Osteocyte (in vitro differentiated cells): Measurements from ENCODE around the gene CTCF. TPM values are rescaled to one million over a fixed set of nuclear protein-coding genes. Genes with fewer than 3 reads are reported as not detected.
A peak's percentile ranks its signal among the peaks of the same experiment; 100 is the strongest.

Experiments
- DNase-seq: peaks from one replicate; pipeline ENCODE4 v3.0.0; 2021; ENCODE audit warnings: mixed read lengths; ENCODE audit not compliant: unreplicated experiment; ENCODE audit errors: extremely low spot score
- H3K27ac Mint-ChIP-seq: one replicate; pipeline ENCODE4 v1.8.0; 2021; ENCODE audit warnings: mild to moderate bottlenecking, mixed read lengths; ENCODE audit not compliant: unreplicated experiment
- H3K27me3 Mint-ChIP-seq: one replicate; pipeline ENCODE4 v1.8.0; 2021; ENCODE audit warnings: mixed read lengths; ENCODE audit not compliant: unreplicated experiment
- H3K36me3 Mint-ChIP-seq: one replicate; pipeline ENCODE4 v1.8.0; 2021; ENCODE audit warnings: mixed read lengths; ENCODE audit not compliant: unreplicated experiment
- H3K4me1 Mint-ChIP-seq: one replicate; pipeline ENCODE4 v1.8.0; 2021; ENCODE audit warnings: mixed read lengths; ENCODE audit not compliant: unreplicated experiment
- H3K4me3 Mint-ChIP-seq: one replicate; pipeline ENCODE4 v1.8.0; 2021; ENCODE audit warnings: mild to moderate bottlenecking, moderate library complexity, mixed read lengths; ENCODE audit not compliant: unreplicated experiment
- H3K9me3 Mint-ChIP-seq: one replicate; pipeline ENCODE4 v1.8.0; 2021; ENCODE audit warnings: mixed read lengths; ENCODE audit not compliant: unreplicated experiment
- total RNA-seq: library from RNA; stranded (reverse); gene quantifications from 2 replicates; pipeline ENCODE4 v1.2.1, GENCODE V29; 2021
- TF ChIP-seq, protein P1 (sequence below): fragments of 200-600 bp; sonication (generic); IDR thresholded peaks from 2 replicates; pipeline ENCODE4 v1.5.0; 2021; ENCODE audit warnings: antibody characterized with exemption, mild to moderate bottlenecking, moderate library complexity

CTCF gene
- total RNA-seq, 1 donor from 2014 or later = 43.2 TPM

DNA sequence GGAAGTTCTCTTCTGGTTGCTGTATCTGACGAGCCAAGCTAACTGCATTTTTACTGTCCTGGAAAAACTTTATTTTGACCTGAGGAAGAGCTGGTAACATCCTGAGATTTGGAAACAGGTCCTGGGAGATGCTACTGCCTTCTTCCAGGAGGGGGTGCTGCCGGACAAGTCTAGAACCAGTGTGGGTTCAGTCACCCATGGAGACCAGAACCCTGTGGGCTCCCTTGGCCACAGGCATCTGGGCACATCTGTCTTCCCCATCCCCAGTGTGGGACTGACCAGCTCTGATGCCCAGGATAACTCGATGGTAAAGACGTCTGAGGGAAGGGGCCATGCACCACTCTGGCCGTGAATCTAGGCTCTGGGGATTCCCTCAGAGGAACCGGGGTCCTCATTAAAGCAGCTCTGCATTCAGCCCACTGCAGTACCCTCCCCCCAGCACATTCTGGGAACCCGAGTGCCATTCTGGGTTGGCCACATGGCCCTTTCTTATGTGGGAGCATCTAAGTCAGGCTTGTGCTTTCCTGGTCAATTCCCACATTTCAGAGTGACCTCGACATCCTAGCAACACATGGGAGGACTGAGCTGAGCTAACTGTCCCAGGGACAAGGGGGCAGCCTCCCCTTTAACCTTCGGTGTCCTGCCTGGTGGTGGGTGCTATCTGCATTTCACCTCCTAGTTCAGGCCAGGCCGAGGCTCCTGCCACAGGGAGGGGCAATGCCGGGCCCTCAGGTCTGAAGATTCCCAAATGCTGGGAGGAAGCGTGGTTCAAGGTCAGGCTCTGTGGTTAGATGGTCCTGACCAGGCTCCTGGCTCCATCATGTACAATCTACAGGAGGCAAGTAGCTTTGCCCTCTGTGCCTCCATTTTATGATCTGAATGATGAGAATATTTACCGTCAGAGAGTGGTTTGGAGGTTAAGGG is 110.7 kb downstream of the CTCF start:
- H3K27ac Mint-ChIP-seq = peak overlapping the region; percentile 80

DNA sequence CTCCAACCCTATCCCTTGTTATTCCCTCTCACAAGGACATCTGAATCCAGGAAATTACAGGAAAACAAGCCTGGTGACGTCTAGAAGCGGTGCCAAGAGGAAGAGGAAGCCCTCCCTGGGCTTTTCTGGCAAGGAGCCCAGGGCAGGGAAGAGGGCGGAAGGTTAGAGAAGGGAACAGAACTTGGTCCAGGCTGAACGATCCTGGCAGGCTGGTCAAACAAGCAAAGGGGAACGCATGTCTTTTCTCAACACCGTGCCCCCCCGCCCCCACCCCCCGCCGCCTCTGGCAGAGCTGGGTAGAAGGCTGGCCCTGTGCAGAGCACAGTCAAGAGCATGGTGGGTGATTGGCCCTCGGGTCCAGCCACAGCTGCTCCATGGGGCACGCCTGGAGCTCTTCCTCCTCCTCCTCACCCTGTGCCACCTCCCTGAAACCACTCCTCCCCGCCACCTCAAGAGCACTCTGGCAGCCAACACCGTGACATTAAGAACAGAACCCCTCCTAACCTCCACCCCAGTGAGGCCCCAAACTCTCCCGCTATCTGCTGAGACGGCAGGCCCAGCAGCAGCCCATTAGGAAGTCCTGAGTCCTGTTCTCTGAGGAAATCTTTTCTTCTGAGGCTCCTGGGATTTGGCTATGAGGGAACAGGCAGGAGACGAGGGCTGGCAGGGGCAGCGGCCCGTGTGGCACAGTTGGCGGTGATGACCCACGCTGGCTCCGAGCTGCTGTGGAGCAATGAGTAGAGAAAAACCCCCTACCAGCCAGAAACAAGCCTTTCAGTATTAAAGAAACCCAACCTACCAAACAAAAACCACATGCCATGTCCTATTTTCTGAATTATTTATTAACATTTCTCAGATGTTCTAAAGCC is 111.6 kb downstream of the CTCF start:
- Mint-ChIP-seq H3K4me3 (no peak overlapping the region), H3K27ac (peak overlapping the region; percentile 80)
- DNase-seq = no peak

More for the DNA sequence above, 110.7 kb downstream of the CTCF start:
- Mint-ChIP-seq H3K36me3 (no peaks in the 10 kb centered on the region), H3K9me3 (no peaks in the 10 kb centered on the region), H3K27me3 (no peaks in the 10 kb centered on the region), H3K4me1 (peaks cover 21% of the 10 kb centered on the region), H3K4me3 (no peak overlapping the region)
- no peak for DNase-seq
- TF ChIP-seq, protein P1, sequence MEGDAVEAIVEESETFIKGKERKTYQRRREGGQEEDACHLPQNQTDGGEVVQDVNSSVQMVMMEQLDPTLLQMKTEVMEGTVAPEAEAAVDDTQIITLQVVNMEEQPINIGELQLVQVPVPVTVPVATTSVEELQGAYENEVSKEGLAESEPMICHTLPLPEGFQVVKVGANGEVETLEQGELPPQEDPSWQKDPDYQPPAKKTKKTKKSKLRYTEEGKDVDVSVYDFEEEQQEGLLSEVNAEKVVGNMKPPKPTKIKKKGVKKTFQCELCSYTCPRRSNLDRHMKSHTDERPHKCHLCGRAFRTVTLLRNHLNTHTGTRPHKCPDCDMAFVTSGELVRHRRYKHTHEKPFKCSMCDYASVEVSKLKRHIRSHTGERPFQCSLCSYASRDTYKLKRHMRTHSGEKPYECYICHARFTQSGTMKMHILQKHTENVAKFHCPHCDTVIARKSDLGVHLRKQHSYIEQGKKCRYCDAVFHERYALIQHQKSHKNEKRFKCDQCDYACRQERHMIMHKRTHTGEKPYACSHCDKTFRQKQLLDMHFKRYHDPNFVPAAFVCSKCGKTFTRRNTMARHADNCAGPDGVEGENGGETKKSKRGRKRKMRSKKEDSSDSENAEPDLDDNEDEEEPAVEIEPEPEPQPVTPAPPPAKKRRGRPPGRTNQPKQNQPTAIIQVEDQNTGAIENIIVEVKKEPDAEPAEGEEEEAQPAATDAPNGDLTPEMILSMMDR = peak; percentile 69

DNA sequence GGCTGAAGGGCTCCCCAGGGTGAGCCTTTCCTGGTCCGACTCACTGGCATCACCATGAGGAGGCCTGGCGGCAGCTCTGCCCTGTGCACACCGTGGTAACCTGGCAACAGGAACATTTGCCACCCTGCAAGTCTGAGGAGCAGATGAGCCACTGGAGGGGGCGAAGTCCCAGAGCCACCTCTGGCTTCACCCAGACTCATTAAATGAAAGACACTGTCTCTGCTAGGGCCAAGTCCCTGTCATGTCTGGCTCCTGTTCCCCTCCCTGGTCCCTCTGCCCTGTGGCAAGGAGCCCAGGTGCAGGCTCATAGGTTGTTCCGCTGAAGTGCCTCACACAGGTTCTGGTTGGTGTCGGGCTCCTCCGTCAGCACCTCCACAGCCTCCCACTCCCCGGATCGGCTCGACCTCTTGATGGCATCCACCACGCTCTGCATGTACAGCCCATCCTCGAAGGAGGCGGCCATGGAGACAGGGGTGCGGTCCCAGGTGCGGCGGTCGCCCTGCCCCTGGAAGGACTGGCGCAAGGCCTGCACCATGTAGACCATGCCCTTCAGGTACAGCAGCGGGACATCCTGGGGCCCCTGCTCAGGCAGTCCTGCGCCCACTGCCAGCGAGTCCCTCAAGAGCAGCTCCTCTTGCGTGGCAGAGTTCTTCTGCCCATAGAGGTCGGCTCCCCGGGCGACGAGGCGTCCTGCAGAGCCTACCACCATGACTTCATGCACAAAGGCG is 112.7 kb downstream of the CTCF start:
- Mint-ChIP-seq H3K27me3 (no peaks in the 10 kb centered on the region), H3K4me1 (peaks cover 20% of the 10 kb centered on the region), H3K4me3 (no peak overlapping the region), H3K36me3 (no peaks in the 10 kb centered on the region), H3K27ac (peak overlapping the region; percentile 78), H3K9me3 (no peaks in the 10 kb centered on the region)
- no peak for DNase-seq
- TF ChIP-seq, protein P1 = no peak

More for the DNA sequence above, 111.6 kb downstream of the CTCF start:
- no peaks in the 10 kb centered on the region for H3K36me3 Mint-ChIP-seq
- TF ChIP-seq, protein P1 = no peak
- H3K9me3 Mint-ChIP-seq = no peaks in the 10 kb centered on the region
- peaks cover 20% of the 10 kb centered on the region for H3K4me1 Mint-ChIP-seq
- no peaks in the 10 kb centered on the region for H3K27me3 Mint-ChIP-seq

DNA sequence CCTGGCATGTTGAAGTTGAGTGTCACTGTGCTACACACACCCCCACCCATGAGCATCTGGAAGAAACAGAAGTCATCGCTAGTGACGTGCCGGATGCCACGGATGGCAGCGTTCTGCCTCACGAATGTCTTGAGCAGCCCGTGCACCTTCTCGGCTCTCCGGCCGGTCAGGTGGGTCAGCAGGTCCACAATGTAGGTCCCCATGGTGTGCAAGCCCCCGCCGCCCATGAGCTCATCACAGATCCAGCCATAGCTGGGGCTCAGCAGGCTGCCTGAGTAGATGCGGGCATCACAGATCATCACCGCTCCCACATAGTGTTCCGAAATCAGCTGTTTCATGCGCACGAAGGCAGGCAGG is 113.2 kb downstream of the CTCF start:
- no peaks in the 10 kb centered on the region for H3K36me3 Mint-ChIP-seq
- H3K4me1 Mint-ChIP-seq = peaks cover 20% of the 10 kb centered on the region
- no peak overlapping the region for H3K27ac Mint-ChIP-seq
- H3K9me3 Mint-ChIP-seq = no peaks in the 10 kb centered on the region
- TF ChIP-seq, protein P1 = no peak
- no peak overlapping the region for H3K4me3 Mint-ChIP-seq
- DNase-seq = no peak
- H3K27me3 Mint-ChIP-seq = no peaks in the 10 kb centered on the region
